Measurements from ENCODE around the gene SYT6.
A peak's percentile ranks its signal among the peaks of the same experiment; 100 is the strongest.
"Not testable (repeated sequence)": the region's sequence is repeated elsewhere in the genome, so short reads cannot be mapped to it uniquely, and the experiment has no call there.

Gene SYT6

DNA sequence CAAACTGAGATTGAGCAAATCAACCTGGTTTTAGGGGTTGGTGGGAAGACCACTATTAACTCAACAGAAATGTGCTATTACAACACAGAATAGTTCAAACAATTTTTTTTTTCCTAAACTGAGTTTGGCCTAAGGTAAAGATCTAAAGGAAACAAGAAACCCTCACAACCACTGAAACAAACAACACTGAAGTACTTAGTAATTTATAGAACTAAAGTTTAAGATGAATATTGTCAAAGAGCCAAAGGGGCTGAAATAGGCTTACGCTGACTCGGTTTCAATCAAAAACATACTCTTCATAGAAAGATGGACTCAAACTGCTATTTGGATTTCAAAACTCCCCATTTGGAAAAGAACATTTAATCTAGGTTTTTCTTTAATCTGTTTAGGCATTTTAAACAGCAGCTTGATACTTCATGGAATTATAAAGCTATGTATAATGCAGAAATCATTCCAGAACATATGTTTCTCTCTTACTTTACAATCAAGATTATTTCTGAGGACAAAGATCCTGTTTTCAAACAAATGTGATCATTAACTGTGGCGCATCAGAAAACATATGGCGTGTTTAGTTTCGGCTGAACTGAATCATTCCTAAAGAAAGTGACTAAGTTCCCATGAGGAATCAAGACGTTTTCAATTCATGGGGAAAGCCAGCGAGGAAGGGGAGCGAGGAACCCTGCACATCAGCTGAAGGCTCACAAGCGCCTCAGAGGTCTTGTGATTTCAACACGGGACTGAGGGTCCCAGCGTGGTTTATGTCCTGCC lies 62.7 kb downstream of the SYT6 start:
- no peak for DNase-seq

DNA sequence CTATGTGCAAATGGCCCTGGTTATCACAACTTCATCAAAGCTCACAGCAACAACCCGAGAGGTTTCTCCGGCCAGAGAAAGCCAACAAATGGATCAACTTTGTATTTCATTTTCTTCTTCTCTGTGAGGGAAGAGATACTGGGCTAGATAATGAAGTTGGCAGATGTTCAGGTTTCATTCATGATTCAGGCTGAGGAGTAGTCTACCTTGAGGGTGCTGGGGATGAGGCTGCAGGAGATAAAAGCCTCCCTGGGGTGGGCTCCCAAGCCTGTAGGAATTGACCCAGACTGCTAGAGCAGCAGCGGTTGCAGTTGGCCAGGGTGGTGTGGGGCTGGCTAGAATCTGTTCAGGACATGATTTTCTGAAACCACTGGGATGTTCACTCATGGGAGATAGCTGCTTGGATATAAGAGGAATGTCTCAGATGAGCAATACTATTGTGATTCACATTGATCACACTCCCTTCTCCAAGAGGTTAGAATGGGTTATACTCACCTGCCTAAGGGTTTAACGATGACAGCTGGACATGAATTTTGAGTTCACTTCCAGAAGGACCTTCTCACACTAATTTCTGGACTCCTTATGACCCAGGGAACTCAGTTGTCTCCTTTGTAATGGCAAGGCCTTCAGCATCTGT lies 64.0 kb downstream of the SYT6 start:
- no peak for DNase-seq

DNA sequence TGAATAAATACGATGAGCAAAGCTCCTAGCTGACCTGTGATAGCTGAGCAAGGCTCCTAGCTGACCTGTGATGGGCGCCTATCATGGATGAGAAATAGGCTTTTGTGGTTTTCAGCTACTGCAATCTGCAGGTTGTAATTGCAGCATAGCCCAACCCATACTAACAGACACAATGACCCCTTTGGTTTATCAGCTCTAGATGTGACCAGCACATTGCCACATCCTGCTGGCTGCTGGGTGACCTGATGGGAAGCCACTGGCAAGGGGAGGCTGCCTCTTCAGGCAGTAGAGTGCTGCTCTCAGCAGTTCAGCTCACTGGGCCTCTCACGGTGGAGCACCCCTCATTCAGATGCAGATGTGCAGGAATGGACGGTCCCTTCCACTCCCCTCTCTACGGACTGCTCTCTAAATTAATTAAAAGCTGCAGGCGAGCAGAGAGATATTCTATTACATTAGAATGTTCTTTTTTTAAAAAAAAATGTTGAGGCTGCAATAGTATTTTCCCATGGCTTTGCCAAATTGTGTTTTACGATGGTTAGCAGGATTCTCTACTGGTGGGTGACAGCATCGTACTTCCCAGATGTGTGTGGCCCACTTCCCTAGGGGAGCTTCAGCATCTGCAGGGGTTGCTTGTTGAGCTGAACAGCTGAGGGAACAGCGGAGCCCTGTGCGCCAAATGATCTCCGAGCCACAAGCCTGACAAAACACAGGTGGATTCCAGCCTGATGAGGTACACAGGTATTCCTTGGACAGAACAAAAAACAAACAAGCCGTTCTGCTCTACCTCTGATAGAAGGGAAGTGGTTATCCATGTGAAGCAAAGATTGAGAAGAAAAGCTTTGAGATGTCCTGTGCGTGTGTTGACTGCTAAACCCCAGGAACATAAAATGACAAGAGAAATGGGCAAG lies 65.0 kb downstream of the SYT6 start:
- DNase-seq = no peak

DNA sequence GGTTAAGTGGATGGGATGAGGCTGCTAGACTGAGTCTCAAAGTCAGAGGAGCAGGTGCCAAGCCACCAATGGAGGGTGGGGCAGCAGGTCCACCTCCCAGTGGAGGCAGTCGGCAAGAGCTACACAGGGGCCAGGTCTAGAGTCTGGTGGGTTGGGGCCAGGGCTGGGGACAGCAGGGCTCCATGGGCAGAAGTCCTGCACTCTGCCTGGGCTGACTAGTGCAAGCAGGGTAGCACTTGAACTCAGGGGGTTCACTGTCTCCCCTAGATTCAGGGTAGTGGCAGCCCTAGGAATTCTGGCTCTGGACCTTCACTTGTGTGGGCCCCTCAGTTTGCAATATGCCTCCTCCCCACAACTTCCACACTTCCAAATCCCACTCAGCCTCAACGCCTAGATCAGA lies 66.2 kb downstream of the SYT6 start:
- no peak for DNase-seq

DNA sequence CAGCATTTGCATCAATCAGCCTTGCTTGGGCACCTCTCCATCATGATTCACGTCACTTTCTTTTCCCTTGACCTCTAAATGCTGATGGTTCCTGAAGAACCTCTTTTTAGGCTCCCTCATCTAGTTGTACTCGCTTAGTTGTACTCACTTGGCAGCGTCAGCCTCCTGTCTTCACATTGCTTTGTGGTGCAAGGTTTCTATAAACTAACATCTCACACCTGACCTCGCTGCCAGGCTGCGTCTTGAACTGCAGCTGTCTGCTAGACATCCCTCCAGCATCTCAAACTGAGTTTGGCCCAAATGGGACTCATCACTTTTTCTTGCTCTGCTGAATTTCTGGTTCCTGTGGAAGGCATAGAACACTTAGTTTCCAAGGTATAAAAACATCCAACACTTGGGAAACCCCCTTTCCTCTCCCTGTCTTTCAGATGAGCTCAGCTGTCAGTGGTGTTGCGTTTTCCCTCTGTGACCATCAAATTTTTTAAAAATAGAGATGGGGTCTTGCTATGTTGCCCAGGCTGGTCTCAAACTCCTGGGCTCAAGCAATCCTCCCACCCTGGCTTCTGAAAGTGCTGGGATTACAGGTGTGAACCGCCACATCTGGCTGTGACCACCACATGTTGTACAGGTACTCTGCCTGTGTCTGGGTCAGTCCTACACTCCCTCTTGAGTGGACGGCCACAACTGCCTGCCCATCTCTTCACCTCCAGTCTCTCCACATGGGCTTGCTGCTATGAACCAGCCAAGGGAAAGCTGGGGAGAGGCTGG lies 66.9 kb downstream of the SYT6 start:
- no peak for DNase-seq

DNA sequence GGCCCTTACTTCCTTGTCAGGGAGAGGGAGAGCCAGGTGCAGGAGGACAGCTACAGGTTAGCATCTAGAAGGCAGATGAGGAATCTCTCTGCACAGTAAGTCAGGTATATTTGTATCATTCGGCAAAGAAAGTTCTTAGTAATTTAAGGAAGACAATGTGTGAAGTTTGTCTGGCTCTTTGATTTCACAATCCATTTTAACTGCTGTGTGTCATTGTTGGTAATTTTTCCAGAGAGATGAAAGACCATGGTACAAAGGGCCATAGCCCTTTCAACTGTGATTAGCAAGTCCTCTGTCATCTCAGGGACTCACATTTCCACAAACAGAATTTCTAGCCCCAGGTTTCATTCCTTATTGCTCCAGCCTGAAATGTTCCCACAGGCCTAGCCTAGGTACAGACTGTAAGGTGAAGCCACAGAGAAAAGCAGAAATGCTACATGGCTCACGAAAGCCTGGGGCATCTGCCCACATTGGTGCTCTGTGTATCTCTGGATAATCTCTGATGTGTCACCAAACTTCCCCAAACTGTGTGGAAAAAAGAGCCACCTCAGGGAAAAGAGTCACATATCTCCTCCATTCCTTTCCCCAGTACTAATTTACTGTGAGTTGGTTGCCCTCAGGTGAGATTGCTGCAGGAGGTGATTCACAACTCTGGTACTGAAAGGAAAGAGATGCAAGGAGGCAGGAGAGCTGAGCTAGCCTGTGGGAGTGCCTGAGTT lies 70.6 kb downstream of the SYT6 start:
- DNase-seq = no peak

DNA sequence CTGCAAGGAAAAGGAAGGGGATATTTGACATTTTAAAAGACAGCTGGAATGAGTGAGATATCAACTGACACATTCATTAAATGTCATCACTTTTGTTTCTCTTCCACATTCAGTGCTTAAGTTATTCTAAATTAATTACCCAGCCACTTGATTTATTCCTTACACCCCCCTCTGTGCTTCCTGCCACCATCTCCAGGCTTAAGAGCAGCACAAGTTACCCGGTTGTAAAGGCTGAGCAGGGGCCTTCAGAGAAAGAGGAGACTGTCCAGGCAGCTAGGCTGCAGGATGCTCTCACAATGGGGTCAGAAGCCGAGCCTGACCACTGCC lies 71.4 kb downstream of the SYT6 start:
- DNase-seq = no peak

DNA sequence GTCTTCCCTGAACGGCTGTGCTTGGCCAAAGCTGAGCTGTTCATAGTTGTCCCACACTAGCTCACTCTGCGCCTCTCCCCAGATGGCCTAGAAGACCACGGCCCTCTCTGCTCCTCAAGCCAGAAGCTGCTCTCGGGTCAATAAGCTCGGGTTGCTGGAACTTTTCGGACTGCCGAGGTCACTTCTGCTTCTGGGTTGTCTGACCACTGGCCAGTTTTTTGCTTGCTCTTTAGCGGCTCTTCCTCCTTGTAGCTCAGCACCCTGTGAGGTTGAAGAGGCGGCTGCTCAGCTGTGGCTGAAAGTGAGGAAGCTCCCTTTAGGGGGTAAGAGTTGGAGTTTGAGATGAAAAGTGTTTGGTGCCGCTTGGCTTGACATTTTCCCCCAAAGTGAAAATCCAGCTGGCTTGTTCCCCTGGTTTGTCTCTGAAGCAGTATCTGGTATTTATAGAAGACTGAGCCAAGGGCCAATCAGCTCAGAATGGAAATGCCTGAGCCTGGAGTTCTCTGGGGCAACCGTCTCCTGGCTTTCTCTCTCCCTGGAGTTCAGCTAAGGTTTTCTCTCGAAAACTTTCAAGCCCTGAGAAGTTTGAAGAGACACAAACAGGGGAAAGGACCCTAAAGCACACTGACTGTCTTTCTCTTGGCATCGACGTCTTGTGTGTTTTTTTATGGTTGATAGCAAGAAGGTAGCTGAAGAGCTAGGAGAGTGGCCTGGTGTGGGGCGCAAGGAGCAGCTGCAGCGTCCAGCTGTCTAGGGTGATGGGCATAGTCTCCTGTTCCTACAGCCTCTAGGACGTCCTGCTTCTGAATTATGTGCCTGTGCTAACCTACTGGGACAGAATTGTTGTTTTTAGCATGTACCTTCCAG lies 72.0 kb downstream of the SYT6 start:
- no peak for DNase-seq

DNA sequence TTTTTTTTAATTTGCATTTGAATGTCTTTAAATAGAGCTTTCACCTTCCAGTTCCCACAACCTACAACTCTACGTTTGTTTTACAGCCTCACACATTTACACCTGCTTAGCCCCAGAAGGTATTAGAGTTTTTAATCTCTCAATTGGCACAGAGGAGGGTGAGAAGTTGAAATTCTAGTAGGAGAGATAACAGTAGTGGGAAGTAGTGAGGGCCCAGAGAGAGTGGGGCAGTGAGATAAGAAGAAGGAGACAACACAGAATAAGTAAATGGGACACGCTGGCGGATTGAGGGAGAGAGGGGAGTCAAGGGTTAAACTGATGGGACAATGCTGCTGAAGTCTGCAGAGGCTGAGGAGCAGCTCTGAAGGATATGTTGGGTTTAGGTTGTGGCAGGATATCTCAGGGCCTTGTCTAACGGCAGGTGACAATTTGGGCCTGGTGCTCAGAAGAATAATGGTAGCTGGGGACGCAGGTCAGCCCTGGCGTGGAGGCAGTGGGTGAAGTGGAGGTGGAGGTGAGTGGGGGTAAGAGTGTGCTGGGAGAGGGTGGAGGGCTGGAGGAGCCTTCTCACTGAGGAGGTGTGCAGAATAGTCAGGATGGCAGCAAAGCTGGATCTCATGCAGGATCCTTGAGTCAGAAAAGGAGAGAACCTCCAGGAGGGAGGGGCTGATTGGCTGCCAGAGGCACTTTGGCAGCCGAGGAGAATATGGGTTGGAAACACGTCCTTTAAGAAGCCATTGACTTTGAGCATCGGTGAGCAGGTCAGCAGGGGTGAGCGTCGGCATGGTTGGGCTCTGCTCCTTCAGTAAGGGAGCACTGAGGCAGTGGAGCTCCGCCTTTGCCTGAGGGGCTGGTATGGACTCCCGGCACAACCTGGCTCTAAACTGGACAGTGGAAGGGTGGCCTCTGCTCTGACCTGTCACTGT lies 72.9 kb downstream of the SYT6 start:
- no peak for DNase-seq

DNA sequence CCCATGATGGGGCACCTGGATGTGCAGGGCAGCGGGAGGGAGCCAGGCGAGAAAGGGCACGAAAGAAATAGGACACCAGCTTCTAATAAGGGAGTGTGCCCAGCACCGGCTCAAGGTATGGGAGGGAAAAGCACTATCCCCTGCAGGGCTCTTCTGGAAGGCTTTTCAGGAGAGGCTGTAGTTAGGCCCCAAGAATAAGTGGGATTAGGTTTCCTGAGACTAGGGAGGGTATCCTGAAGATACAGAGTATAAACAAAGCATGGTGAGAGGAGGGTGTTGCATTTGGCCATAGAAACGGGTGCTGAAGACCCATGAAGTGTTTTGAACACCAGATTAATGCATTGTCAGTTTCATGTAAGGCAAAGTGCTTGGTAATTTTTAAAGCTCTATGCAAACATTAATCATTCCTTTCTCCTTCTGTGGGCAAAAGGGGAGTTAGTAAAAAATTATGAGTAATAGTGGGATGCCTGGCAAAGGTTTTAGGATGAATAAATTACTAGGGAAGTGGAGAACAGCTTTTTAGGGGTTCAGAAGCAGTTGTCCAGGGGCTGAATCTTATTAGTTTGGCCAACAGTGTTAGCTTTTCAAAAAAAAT lies 74.0 kb downstream of the SYT6 start:
- no peak for DNase-seq

DNA sequence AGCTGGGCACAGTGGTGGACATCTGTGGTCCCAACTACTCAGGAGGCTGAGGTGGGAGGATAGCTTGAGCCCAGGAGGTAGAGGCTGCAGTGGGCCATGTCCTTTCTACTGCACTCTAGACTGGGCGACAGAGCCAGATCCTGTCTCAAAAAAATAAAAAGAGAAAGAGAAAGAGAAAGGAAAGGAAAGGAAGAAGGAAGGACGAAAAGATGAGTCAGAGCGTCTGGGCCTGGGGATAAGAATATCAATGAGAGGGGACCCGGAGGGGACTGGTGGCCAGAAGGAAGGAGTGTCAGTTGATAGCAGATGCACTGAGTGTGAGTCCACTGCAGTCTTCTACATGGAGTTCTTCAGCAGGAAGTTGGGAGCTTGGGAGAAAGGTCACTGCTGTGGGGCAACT lies 75.6 kb downstream of the SYT6 start:
- no peak for DNase-seq

DNA sequence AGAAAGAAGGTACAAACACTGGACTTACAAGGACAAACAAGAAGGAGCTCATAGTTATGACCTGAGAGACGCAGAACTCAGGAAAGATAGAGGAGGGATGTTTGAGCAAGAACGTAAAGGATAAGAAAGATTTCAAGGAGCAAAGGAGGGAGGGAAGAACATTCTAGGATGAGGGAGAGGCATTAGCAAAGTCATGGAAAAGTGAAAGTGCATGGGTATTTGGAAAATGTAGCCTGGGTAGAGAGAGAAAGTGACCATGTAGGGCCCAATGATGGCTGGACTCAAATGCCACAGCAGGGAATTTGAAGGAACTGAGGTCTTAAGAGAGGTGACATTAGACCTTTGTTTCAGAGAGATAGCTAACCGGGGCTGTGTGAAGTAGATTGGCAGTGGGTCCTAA lies 76.5 kb downstream of the SYT6 start:
- no peak for DNase-seq

DNA sequence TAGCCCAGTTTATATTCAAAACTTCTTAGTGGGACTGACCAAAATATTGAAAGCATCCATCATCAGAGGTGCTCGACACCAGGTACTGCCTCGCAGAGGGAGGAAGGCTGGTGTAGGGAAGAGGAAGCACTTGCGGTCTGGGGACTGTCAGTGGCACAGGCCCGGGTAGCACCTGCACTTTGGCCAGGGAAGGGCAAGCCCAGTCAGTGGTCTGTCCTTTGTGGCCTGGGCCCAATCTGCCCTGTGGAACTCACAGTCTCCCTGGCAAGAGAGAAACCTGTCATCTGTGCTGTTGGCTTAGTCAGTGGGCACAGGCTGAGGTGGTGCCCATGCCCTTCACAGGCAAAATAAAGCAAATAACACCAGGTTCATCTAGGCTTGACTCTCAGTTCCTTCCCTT lies 77.4 kb downstream of the SYT6 start:
- DNase-seq = peak; percentile 56 to 60

DNA sequence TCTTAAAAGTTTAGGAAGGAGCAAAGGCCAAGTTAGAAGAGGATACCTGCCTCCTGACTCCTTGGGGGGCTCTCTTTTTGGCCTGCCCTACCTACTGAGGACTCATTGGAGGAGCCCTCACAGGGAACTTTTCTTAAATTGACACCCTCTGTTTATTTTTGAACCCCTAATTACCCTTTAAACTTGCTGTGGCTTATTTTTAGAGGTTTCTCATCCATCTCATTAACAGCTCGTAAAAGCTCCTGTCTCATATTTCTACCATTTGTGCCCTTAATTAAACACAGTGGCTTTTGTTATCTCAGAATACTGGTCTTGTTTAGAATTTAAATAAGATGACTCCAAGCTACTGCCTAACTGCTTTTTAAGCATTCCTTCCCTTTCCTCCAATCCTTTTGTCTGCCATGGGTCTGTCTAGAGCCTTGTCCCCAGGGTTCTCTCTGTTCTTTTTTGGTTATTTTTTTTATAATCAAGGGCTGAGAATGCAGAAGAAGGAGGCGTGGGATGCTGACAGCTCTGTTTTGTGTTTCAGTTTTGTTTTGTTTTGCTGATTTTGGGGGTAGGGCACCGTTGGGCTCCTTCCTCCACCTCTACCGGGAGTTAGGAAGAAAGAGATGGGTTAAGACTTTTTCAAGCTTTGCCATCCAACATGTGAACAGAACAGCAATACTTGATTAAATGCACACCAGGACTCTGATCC lies 78.0 kb downstream of the SYT6 start:
- peak; percentile 78 to 88 for DNase-seq

DNA sequence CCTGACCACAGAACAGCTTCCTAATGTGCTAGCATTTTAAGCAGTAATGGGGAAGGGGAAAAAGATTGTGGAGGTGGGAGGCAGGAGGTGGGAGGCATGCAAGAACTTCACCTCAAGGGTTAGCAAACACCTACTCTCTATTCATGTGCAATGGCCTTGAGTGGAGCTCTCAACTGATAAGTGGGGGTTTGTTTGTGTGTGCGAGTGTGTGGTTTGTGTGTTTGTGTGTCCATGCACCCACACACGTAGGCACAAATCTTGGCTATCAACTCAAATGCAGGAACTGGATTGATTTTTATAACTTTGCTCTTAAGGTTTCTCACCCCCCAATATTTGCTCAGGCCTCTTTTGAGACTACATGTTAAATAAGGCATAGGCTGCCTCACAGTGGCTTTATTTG lies 78.6 kb downstream of the SYT6 start:
- no peak for DNase-seq

DNA sequence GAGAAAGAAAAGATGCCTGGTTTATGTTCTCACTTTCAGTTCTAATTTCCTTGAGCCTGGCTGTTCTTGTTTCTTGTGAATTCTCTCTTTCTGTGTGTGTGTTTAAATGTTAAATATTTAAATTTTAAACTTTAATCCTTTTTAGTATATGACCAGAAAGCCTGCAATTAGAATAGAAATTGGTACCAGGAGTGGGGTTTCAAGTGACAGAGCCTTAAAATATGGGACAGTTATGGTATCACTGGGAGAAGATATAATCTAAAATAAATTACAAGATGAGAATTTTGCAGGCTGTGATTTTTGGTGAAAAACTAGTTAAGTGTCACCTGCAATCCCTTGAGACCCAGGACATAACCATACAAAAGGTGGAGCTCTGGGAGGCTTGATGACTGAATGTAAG lies 81.4 kb downstream of the SYT6 start:
- DNase-seq = no peak

DNA sequence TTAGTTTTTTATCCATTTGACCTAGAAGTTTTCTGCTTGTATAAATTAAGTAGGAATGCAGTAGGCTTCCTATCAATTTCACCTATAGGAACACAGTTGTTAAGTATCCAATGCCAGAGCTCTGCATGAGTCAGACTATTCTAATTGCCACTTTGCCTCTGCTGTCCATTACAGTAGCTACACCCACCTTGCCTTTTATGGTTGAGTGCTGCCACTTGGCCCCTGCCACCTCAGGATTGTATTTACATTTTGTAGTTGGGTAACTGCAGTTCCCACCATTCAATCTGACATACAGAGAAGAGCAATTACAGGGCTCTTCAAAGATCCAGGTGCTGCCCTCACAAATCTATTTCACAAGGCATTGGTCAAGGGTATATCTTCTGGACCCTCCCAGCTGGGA lies 83.9 kb downstream of the SYT6 start:
- DNase-seq = not testable (repeated sequence)

DNA sequence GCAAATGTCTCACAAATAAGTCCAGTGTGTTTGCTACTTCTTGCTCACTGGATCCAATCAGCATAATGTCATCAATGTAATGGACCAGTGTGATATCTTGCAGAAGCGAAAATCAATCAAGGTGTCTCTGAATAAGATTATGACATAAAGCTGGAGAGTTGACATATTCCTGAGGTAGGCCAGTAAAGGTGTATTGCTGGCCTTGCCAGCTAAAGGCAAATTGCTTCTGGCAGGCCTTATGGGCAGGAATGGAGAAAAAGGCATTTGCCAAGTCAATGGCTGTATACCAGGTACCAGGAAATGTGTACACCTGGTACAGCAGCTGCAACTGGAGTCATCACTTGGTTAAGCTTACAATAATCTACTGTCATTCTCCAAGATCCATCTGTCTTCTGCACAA lies 85.0 kb downstream of the SYT6 start:
- DNase-seq = not testable (repeated sequence)

DNA sequence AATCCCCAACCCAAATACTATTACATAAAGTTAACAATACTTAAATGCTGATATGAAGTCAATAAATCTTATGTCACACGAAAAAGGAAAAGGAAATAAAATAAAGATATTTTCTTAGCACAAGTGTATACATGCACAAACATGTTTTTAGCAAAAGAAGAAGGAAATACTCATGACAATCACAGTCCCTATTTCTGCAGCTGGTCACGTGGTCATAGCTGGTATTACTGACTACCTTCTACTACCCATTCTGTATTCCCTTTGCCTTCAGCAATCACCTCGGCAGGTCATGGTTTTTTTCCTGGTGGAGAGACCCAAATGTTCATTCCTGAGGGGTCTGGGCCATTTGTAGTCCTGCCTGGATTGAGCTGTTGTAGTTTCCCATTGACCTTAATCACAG lies 88.0 kb downstream of the SYT6 start:
- DNase-seq = not testable (repeated sequence)
